Bronchial epithelial cell (primary cell): ENCODE results near the gene FN3K. TPM values are rescaled to one million over a fixed set of nuclear protein-coding genes. Genes with fewer than 3 reads are reported as not detected.

ENCODE experiments used
- DNase-seq: peaks from one replicate; pipeline ENCODE4 v3.0.0-alpha.2; 2010; ENCODE audit warnings: low read depth
- FAIRE-seq: peaks from 2 replicates; lab custom pipeline; 2011; peaks lifted over from hg19 to GRCh38; lab: Jason Lieb, UNC
- H3K27me3 ChIP-seq: 2 replicates; pipeline ENCODE4 v1.5.1; 2011; ENCODE audit warnings: low read length; ENCODE audit not compliant: control insufficient read depth, insufficient read depth
- H3K36me3 ChIP-seq: 2 replicates; pipeline ENCODE4 v1.5.1; 2011; ENCODE audit warnings: low read length; ENCODE audit not compliant: control insufficient read depth, insufficient read depth
- H3K4me3 ChIP-seq: 2 replicates; pipeline ENCODE4 v1.5.1; 2011; ENCODE audit warnings: mild to moderate bottlenecking, low read depth, low read length, control low read depth
- CTCF ChIP-seq: IDR thresholded peaks from 2 replicates; pipeline ENCODE4 v1.5.1; 2011; ENCODE audit warnings: mild to moderate bottlenecking, moderate library complexity, low read length, control low read depth, inconsistent platforms; ENCODE audit not compliant: insufficient read depth, severe bottlenecking
- total RNA-seq: library from RNA; depleted of rRNA; stranded (reverse); fragments of >200 nt; gene quantifications from 2 replicates; pipeline ENCODE4 v1.2.1, GENCODE V29; 2014

FN3K gene
- total RNA-seq, 1 donor from 2014 or later = 3.7 TPM

DNA sequence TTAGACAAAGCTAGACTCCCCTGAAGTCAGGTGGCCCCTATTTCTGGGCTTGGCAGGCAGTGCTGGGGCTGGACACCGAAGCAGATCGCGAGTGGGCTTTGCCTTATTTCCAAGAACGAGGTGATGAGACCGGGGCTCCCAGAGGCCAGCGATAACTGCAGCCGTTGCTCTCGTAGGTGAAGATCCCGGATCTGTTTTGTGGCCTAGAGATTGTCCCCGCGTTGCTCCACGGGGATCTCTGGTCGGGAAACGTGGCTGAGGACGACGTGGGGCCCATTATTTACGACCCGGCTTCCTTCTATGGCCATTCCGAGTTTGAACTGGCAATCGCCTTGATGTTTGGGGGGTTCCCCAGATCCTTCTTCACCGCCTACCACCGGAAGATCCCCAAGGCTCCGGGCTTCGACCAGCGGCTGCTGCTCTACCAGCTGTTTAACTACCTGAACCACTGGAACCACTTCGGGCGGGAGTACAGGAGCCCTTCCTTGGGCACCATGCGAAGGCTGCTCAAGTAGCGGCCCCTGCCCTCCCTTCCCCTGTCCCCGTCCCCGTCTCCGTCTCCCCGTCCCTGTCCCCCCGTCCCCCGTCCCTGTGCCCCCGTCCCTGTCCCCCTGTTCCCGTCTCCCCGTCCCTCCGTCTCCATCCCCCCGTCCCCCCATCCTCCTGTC is 15.0 kb downstream of the FN3K start:
- H3K4me3 ChIP-seq = no peak overlapping the region
- DNase-seq (no peak), FAIRE-seq (no peak)
- no peaks in the 10 kb centered on the region for H3K36me3 ChIP-seq
- TF ChIP-seq CTCF = no peak
- H3K27me3 ChIP-seq = no peaks in the 10 kb centered on the region

DNA sequence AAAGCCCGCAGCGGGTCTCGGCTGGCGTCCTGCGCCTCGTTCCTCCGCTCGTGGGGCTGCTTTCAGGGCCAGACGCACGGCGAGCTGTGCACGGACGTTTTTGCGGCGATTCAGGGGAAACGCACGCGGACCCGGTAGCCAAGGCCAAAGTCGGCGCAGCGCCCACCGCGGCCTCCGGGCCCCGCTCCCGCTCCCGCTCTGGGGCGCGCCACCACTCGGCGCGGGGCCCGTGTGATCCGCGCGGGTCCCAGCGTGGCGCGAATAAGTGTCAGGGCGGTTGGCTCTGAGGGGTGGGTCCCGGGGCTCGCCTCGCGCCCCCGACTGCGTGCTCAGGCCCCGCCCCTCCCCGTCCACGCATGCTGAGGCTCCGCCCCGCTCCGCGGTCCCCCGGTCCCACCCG is 15.8 kb downstream of the FN3K start:
- DNase-seq = no peak
- H3K27me3 ChIP-seq = no peaks in the 10 kb centered on the region

DNA sequence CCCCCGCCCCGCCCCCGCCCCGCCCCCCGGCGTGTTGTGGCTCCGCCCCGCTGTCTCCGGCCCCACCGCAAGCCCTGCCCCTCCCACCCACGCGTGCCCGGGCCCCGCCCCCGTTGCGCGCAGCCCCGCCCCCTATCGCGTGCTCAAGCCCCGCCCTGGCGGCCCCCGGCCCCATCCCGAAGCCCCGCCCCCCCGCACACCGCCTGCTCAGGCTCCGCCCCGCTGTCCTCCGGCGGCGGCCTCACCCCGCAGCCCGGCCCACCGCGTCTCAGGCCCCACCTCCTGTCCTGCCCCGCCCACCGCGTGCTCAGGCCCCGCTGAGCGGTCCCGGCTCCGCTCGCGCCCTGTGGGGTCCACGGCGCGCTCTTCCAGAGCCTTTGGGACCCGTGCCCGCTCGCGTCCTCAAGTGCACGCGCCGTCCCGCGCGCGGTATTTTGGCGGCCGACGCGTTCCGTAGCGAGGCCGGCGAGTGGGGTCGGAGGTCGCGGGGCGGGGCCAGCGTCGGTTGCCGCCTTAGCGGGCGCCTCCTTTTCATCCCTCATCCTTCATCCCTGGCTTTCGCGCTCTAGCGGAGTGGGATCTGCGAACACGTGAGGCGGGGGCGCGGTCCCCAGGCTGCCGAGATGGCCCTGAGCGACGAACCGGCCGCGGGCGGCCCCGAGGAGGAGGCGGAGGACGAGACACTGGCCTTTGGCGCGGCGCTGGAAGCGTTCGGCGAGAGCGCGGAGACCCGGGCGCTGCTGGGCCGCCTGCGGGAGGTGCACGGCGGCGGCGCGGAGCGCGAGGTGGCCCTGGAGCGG is 16.4 kb downstream of the FN3K start, which contains the start of gene TBCD:
Gene TBCD (plus strand): TSS at position 495 of the 800 bp plus-strand sequence. CDS start 129 bp downstream, at position 624.
- no peak for FAIRE-seq
- TF ChIP-seq CTCF = no peak
- Histone ChIP-seq H3K27me3 (no peaks in the 10 kb centered on the region), H3K4me3 (peak within 1 kb of the TSS; percentile 80), H3K36me3 (peaks cover 1% of the 10 kb centered on the region)
- DNase-seq = peak; percentile 48

More for the DNA sequence above, 15.8 kb downstream of the FN3K start:
- H3K4me3 ChIP-seq = peak overlapping the region; percentile 80
- H3K36me3 ChIP-seq = peaks cover under 1% of the 10 kb centered on the region
- no peak for TF ChIP-seq CTCF
- no peak for FAIRE-seq

GRCh38 chr17:82752371-82753200 is 17.2 kb downstream of the FN3K start:
- Histone ChIP-seq H3K36me3 (peaks cover 5% of the 10 kb centered on the region), H3K4me3 (peak overlapping the region; percentile 80), H3K27me3 (no peaks in the 10 kb centered on the region)
- DNase-seq = no peak
- no peak for FAIRE-seq
- no peak for TF ChIP-seq CTCF

- Histone ChIP-seq H3K27me3 (no peaks in the 10 kb centered on the region), H3K36me3 (peaks cover 6% of the 10 kb centered on the region), H3K4me3 (no peak overlapping the region)
- FAIRE-seq (no peak), DNase-seq (no peak)
- TF ChIP-seq CTCF = no peak
Observed at GRCh38 chr17:82753201-82753464, 17.7 kb downstream of the FN3K start.
